Measurements from ENCODE around the gene SPACA4.
A peak's percentile ranks its signal among the peaks of the same experiment; 100 is the strongest.

- no peak for TF ChIP-seq POLR2A (IDR thresholded peaks at IDR 0.05)
- peak in 1 of 3 experiments; percentile 7 for TF ChIP-seq CTCF (IDR thresholded peaks at IDR 0.05)
Observed at GRCh38 chr19:48644839-48645619, 38.5 kb downstream of the SPACA4 start.
